ENCODE measurements around the gene SKI. TPM values are rescaled to one million over a fixed set of nuclear protein-coding genes. Genes with fewer than 3 reads are reported as not detected.

SKI gene
- polyA plus RNA-seq, 3 donors = 0.20 to 6.6 (median 0.25) TPM

DNA sequence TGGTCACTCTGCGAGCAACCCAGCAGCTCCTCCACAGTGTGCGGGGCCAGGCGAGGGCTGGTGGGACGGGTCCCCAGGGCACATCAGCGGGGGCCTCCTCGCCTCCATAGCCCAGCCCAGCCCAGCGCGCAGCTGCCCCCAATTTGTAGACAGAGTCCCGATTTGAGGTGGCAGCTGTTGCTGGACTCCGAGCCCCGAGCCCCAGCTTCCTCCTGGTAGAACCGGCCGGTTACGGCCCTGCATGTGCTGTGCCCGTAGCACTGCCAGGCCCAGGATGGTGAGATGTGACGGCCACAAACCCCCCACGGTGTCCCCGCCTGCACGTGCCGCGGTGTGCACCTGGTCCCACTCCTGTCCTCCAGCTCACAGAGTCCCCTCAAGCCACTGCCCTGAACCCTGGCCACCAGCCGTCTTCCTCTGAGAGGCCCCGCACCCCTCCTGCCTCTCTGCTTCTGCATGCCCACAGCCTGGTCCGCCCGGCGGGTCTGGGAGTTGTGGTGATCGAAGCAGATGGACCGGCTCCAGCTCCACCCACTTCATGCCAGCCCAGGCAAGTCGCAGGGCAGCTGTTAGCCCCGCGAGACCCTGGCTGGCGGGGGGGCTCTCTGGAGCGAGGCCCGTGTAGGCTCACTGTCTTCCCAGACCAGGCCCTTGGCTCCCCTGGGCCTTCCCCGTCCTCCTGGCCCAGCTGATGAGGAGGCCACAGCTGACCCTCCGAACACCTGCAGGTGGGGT, 107.8 kb downstream of the SKI start:
- DNase-seq = no peak
- no peaks in the 10 kb centered on the region for H3K36me3 ChIP-seq (replicated peaks in 1 of 2; ENCODE audit: control insufficient read depth in 1 of 2, insufficient read depth in 2 of 2, low read length in 2 of 2)
- intact Hi-C loops (cut with micrococcal nuclease) = no loop called here
- H3K4me1 ChIP-seq (ENCODE audit: control insufficient read depth in 1 of 2, insufficient read depth in 2 of 2, low read length in 2 of 2) = no peaks in the 10 kb centered on the region
- WGBS (ENCODE audit: insufficient coverage) = 96% methylated on average over 31 of the region's 36 CpGs
- peaks cover 0 to 2% (median 0%) of the 10 kb centered on the region in 7 donors for H3K9me3 Mint-ChIP-seq
- H3K9ac ChIP-seq (ENCODE audit: insufficient read depth, low read length, poor library complexity, severe bottlenecking) = no peak overlapping the region
- TF ChIP-seq, protein P1, sequence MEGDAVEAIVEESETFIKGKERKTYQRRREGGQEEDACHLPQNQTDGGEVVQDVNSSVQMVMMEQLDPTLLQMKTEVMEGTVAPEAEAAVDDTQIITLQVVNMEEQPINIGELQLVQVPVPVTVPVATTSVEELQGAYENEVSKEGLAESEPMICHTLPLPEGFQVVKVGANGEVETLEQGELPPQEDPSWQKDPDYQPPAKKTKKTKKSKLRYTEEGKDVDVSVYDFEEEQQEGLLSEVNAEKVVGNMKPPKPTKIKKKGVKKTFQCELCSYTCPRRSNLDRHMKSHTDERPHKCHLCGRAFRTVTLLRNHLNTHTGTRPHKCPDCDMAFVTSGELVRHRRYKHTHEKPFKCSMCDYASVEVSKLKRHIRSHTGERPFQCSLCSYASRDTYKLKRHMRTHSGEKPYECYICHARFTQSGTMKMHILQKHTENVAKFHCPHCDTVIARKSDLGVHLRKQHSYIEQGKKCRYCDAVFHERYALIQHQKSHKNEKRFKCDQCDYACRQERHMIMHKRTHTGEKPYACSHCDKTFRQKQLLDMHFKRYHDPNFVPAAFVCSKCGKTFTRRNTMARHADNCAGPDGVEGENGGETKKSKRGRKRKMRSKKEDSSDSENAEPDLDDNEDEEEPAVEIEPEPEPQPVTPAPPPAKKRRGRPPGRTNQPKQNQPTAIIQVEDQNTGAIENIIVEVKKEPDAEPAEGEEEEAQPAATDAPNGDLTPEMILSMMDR (IDR thresholded peaks at IDR 0.05) = no peak
- H3K79me2 ChIP-seq (ENCODE audit: insufficient read depth, low read length) = no peaks in the 10 kb centered on the region
- no peak overlapping the region for H3K27ac ChIP-seq (ENCODE audit: low read depth in 1 of 2, low read length in 2 of 2)
- peaks cover 4 to 10% (median 4%) of the 10 kb centered on the region in 3 donors for H3K27me3 Mint-ChIP-seq (ENCODE audit: low read depth in 3 of 3)
- H3K4me2 ChIP-seq (replicated peaks; ENCODE audit: extremely low read depth, low read length, poor library complexity, severe bottlenecking) = no peak overlapping the region
- no peaks in the 10 kb centered on the region for H3K4me1 Mint-ChIP-seq
- H4K20me1 ChIP-seq (ENCODE audit: insufficient read depth, low read length) = no peaks in the 10 kb centered on the region
- H3K9me3 ChIP-seq (replicated peaks in 1 of 2; ENCODE audit: control insufficient read depth in 1 of 2, insufficient read depth in 1 of 2, low read length in 2 of 2) = no peaks in the 10 kb centered on the region
- H3K4me3 Mint-ChIP-seq = no peak overlapping the region
- no peaks in the 10 kb centered on the region for H3K36me3 Mint-ChIP-seq
- no peaks in the 10 kb centered on the region for H3K27me3 ChIP-seq (ENCODE audit: control insufficient read depth in 2 of 2, insufficient read depth in 2 of 2, low read length in 2 of 2)
- H3K27ac Mint-ChIP-seq = no peak overlapping the region
- H3K4me3 ChIP-seq (replicated peaks in 1 of 3; ENCODE audit: low read depth in 2 of 3, low read length in 3 of 3) = no peak overlapping the region
- no peak overlapping the region for H2AFZ ChIP-seq (ENCODE audit: insufficient read depth, low read depth, low read length, poor library complexity, severe bottlenecking)

DNA sequence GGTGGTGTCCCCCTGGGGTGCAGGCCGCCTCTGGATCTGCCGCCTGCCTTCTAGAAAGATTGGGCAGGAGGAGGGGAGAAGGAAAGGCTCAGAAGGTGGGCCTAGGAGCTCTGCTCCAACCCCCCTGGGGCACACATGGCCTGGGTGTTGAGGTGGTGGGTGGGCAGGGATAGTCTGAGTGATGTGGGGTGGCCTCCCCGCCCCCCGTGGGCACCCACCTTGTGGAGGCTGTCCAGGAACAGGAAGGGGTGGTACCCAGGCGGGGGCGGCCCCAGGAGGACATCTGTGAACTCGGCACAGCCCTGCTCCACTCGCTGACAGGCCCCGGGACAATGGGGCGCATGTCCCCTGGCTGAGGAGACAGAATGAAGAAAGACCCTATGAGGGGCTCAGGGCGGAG, 108.4 kb downstream of the SKI start:
- Histone ChIP-seq H3K9ac (ENCODE audit: insufficient read depth, low read length, poor library complexity, severe bottlenecking) (no peak overlapping the region), H3K4me3 (replicated peaks in 1 of 3; ENCODE audit: low read depth in 2 of 3, low read length in 3 of 3) (no peak overlapping the region), H3K27me3 (ENCODE audit: control insufficient read depth in 2 of 2, insufficient read depth in 2 of 2, low read length in 2 of 2) (no peaks in the 10 kb centered on the region), H3K79me2 (ENCODE audit: insufficient read depth, low read length) (no peaks in the 10 kb centered on the region), H3K27ac (ENCODE audit: low read depth in 1 of 2, low read length in 2 of 2) (no peak overlapping the region), H3K4me1 (ENCODE audit: control insufficient read depth in 1 of 2, insufficient read depth in 2 of 2, low read length in 2 of 2) (no peaks in the 10 kb centered on the region), H2AFZ (ENCODE audit: insufficient read depth, low read depth, low read length, poor library complexity, severe bottlenecking) (no peak overlapping the region), H4K20me1 (ENCODE audit: insufficient read depth, low read length) (no peaks in the 10 kb centered on the region), H3K36me3 (replicated peaks in 1 of 2; ENCODE audit: control insufficient read depth in 1 of 2, insufficient read depth in 2 of 2, low read length in 2 of 2) (no peaks in the 10 kb centered on the region), H3K9me3 (replicated peaks in 1 of 2; ENCODE audit: control insufficient read depth in 1 of 2, insufficient read depth in 1 of 2, low read length in 2 of 2) (no peaks in the 10 kb centered on the region), H3K4me2 (replicated peaks; ENCODE audit: extremely low read depth, low read length, poor library complexity, severe bottlenecking) (no peak overlapping the region)
- Mint-ChIP-seq H3K27ac (no peak overlapping the region), H3K36me3 (no peaks in the 10 kb centered on the region), H3K27me3 (ENCODE audit: low read depth in 3 of 3) (peaks cover 4 to 12% (median 7%) of the 10 kb centered on the region in 3 donors), H3K4me1 (no peaks in the 10 kb centered on the region), H3K4me3 (no peak overlapping the region), H3K9me3 (peaks cover 0 to 2% (median 0%) of the 10 kb centered on the region in 7 donors)
- TF ChIP-seq, protein P1 (IDR thresholded peaks at IDR 0.05) = no peak
- WGBS (ENCODE audit: insufficient coverage) = 80% methylated on average over 9 of the region's 11 CpGs
- no peak for DNase-seq
- intact Hi-C loops (cut with micrococcal nuclease) = no loop called here

Data from CD14-positive monocyte (primary cell).